AG04450 (cell line): ENCODE measurements around the gene NPR2. TPM values are rescaled to one million over a fixed set of nuclear protein-coding genes. Genes with fewer than 3 reads are reported as not detected.

Source experiments
- CTCF ChIA-PET: fragments of 300-600, 350-600 bp; formaldehyde crosslinking; extraction: SDS; loops from one replicate; lab custom pipeline; 2022; ENCODE audit warnings: antibody characterized with exemption, inconsistent platforms; lab: Charles Lee
- POLR2A ChIA-PET: fragments of 350-600 bp; formaldehyde crosslinking; extraction: SDS; loops from one replicate; lab custom pipeline; 2021; ENCODE audit warnings: antibody characterized with exemption, inconsistent platforms; lab: Yijun Ruan, JAX
- DNase-seq: peaks from one replicate; pipeline ENCODE4 v3.0.0-alpha.2; 2011; ENCODE audit warnings: low read depth, low spot score
- H3K27ac ChIP-seq: one replicate; pipeline ENCODE4 v1.5.1; 2012; ENCODE audit warnings: low read depth, low read length, control low read depth
- H3K27me3 ChIP-seq: one replicate; pipeline ENCODE4 v1.6.0; 2012; ENCODE audit warnings: low read length; ENCODE audit not compliant: control insufficient read depth, insufficient read depth
- H3K4me3 ChIP-seq: 2 replicates; pipeline ENCODE4 v1.5.1; 2011; ENCODE audit warnings: mild to moderate bottlenecking, low read depth, low read length, control low read depth
- H3K9me3 ChIP-seq: 2 replicates; pipeline ENCODE4 v1.5.1; 2012; ENCODE audit warnings: low read length; ENCODE audit not compliant: control insufficient read depth, insufficient read depth
- polyA plus RNA-seq: library from polyadenylated mRNA; depleted of rRNA; stranded (reverse); fragments of >200 nt; gene quantifications from 2 replicates; pipeline ENCODE4 v1.2.3, GENCODE V29; 2011
- TF ChIP-seq, protein P1 (sequence below): IDR thresholded peaks from 2 replicates; pipeline ENCODE4 v1.5.1; 2011; ENCODE audit warnings: low read depth, low read length, control low read depth, inconsistent platforms

The NPR2 gene
- polyA plus RNA-seq, 1 experiment, result 31.9 TPM

DNA sequence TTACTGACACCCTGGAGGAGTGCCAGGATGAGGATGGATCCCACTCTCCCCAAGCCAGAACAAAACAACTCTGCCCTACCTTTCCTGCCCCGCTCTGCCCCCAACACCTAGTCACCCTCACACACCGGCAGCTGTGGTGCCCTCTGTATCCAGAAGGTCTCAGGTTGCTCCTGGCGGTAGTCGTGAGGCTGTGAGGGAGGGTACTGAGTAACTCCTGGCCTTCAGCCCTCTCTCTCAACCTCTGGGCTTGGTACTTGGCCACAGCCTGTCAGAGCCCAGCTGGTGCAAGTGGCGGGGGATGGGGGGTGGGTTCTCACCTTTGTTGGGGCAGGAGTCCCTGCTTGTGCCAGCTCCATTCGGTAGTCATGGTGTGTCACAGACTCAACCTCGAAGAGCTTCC lies 18.7 kb downstream of the NPR2 start:
- Histone ChIP-seq H3K27ac (no peak overlapping the region), H3K27me3 (no peaks in the 10 kb centered on the region), H3K9me3 (no peaks in the 10 kb centered on the region), H3K4me3 (no peak overlapping the region)
- DNase-seq, result no peak
- ChIA-PET CTCF (interaction anchor here (3.1 to 5.6 kb wide), 2 partner anchors 15 to 21 kb away, joined by 14 to 48 read pairs; no protein-coding TSS in a partner anchor), POLR2A (no interaction called here)
- TF ChIP-seq, protein P1, sequence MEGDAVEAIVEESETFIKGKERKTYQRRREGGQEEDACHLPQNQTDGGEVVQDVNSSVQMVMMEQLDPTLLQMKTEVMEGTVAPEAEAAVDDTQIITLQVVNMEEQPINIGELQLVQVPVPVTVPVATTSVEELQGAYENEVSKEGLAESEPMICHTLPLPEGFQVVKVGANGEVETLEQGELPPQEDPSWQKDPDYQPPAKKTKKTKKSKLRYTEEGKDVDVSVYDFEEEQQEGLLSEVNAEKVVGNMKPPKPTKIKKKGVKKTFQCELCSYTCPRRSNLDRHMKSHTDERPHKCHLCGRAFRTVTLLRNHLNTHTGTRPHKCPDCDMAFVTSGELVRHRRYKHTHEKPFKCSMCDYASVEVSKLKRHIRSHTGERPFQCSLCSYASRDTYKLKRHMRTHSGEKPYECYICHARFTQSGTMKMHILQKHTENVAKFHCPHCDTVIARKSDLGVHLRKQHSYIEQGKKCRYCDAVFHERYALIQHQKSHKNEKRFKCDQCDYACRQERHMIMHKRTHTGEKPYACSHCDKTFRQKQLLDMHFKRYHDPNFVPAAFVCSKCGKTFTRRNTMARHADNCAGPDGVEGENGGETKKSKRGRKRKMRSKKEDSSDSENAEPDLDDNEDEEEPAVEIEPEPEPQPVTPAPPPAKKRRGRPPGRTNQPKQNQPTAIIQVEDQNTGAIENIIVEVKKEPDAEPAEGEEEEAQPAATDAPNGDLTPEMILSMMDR, result no peak

GRCh38 chr9:35811381-35812024 lies 20.1 kb downstream of the NPR2 start:
- H3K9me3 ChIP-seq, result no peaks in the 10 kb centered on the region
- TF ChIP-seq, protein P1, result no peak
- H3K27ac ChIP-seq, result no peak overlapping the region
- H3K27me3 ChIP-seq, result no peaks in the 10 kb centered on the region
- ChIA-PET CTCF (interaction anchor here (1.2 to 5.6 kb wide), 4 partner anchors 14 to 208 kb away, joined by 3 to 48 read pairs (median 18); no protein-coding TSS in a partner anchor), POLR2A (interaction anchor here (0.8 to 1.1 kb wide), 3 partner anchors 21 to 83 kb away, joined by 3 read pairs; no protein-coding TSS in a partner anchor)
- no peak for DNase-seq
- H3K4me3 ChIP-seq, result peak overlapping the region; percentile 73

GRCh38 chr9:35812025-35812602 lies 20.7 kb downstream of the NPR2 start, which contains the start of gene SPAG8:
TSS of gene SPAG8 (minus strand) at chr9:35812262. CDS start at chr9:35812147, 115 bp downstream.
- peak within 1 kb of the TSS; percentile 73 for H3K4me3 ChIP-seq
- H3K9me3 ChIP-seq, result no peaks in the 10 kb centered on the region
- peak; percentile 90 for DNase-seq
- H3K27ac ChIP-seq, result peak within 1 kb of the TSS; percentile 21
- TF ChIP-seq, protein P1, result no peak
- H3K27me3 ChIP-seq, result no peaks in the 10 kb centered on the region
- ChIA-PET POLR2A (interaction anchor here (0.8 to 1.1 kb wide), 3 partner anchors 22 to 84 kb away, joined by 3 read pairs; no protein-coding TSS in a partner anchor), CTCF (interaction anchor here (1.2 to 5.6 kb wide), 5 partner anchors 13 to 208 kb away, joined by 3 to 48 read pairs (median 14); no protein-coding TSS in a partner anchor)

- POLR2A ChIA-PET, result interaction anchor here (0.6 to 1.3 kb wide), 2 partner anchors 92 to 503 kb away, joined by 3 read pairs; partner anchors contain the start of gene HRCT1
- Histone ChIP-seq H3K9me3 (no peaks in the 10 kb centered on the region), H3K27me3 (peaks cover 6% of the 10 kb centered on the region), H3K27ac (no peak overlapping the region), H3K4me3 (no peak overlapping the region)
- DNase-seq, result no peak
- TF ChIP-seq, protein P1, result peak; percentile 42; the same call in 1 of the 2 replicates
- CTCF ChIA-PET, result interaction anchor here (0.5 to 5.6 kb wide), 13 partner anchors 10 to 180 kb away, joined by 3 to 48 read pairs (median 5); no protein-coding TSS in a partner anchor
Observed at GRCh38 chr9:35813434-35814105, 22.2 kb downstream of the NPR2 start.
